GM21723 (cell line): ENCODE results near the gene RFNG.

ENCODE experiments used
- ATAC-seq: cut with Tn5 transposase; IDR thresholded peaks from one replicate; pipeline ENCODE4 v1.9.1; 2021; ENCODE audit warnings: mild to moderate bottlenecking, moderate library complexity; ENCODE audit not compliant: unreplicated experiment

The RFNG gene

GRCh38 chr17:82059272-82060000, 7.8 kb upstream of the RFNG start:
- ATAC-seq = no peak

DNA sequence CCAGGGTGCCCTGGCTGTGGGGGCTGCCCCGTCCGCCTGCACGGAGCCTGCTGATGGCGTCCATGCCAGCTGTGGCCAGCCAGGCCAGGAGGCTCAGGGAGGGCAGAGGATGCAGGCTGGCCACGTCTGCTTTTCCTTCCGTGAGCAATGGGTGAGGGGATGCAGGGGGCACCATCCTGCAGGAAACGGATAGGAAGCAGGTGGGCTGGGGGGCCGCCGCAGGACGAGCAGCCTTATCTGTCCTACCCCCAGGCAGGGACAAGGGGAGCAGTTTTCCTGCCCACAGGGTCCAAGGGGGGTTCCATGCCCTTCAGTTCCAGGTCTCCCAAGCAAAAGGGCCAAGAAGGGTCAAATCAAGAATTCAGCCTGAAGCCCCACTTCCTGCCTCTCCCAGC, 7.2 kb upstream of the RFNG start:
- no peak for ATAC-seq

DNA sequence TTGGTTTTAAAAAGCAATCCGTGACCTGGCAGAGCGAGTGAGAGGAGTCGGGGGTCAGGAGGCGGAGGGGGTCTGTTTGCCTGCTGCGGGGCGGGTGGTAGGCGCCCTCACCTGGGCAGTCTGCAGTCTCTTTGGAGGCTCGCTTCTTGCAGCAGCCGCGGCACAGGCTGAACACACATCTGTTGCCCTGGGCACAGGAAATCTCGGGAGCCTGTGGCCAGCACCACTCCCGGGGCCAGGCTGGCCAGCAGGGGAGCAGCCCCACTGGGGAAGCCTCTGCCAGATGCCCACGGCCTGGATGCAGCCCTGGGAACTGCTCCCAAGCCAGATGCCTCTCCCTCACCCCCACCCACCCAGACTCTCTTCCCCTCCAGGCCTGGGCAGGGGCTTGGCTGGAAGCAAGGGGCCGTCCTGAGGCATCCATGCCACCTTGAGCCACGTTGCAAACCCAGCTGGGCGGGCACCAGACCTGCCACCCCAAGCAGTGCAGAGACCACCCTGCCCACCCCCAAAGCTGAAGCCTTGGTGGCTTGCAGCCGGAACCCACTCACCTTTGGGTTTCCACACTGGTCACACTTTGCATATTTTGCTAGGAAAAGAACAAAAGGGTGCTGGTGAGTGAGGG, 6.7 kb upstream of the RFNG start:
- ATAC-seq = no peak

DNA sequence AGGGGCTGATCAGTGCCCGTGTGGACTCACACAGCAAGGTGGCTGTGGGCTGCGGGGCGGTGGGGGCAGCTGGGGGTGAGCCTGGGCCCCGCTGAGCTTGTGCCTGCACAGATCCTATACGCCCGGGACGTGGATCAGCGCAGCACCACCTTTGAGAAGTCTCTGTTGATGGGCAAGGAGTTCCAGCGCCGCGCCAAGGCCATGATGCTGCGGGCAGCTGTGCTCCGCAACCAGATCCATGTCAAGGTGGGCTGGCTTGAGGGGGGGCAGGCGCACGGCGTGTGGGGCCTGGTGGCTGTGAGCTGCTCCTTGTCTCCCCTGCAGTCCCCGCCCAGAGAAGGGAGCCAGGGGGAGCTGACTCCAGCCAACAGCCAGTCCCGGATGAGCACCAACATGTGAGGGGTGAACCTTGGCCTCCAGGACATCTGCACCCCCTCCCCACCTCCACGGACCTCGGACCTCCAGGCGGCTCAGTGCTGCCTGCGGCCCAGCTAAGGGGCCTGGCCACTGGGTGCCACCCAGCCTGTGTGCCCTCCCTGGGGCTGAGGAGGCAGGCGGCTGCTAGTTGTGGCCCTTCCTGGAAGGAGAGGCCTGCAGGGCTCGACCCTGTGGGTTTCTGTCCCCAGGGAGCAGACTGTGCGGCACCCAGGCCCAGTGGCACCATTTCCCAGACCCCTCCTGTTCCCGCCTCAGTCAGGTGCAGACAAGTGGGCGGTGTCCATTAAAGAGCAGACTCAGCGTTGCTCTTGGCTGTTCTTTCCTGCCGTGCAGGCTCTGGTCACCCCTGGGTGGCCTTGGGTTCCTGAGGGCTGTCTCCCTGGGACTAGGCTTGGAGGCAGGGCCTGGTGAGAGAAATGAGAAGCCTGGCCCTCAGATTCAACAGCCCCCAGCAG, 5.4 kb upstream of the RFNG start:
- no peak for ATAC-seq

GRCh38 chr17:82055965-82056728, 4.5 kb upstream of the RFNG start:
- ATAC-seq = no peak

- ATAC-seq = no peak
Measured at GRCh38 chr17:82055023-82055964, 3.7 kb upstream of the RFNG start.

DNA sequence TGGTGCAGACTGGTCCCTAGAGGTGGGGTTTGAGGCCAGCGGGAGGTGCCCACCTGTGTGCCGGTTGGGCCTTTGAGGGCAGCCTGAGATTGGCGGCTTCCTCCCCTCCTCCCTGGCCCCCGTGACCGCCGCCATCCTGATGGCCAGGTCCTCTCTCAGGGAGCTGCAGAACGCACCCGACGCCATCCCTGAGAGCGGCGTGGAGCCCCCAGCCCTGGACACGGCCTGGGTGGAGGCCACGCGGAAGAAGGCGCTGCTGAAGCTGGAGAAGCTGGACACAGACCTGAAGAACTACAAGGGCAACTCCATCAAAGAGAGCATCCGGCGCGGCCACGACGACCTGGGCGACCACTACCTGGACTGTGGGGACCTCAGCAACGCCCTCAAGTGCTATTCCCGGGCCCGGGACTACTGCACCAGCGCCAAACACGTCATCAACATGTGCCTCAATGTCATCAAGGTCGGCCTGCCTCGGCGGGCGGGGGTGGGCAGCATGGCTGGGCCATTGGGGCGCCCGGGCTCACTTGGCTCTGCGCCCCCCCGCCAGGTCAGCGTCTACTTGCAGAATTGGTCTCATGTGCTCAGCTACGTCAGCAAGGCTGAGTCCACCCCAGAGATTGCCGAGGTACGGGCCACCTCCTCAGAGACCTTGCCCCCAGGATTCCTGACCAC, 2.9 kb upstream of the RFNG start:
- no peak for ATAC-seq

- no peak for ATAC-seq
Measured at GRCh38 chr17:82053556-82054263, 2.1 kb upstream of the RFNG start.

DNA sequence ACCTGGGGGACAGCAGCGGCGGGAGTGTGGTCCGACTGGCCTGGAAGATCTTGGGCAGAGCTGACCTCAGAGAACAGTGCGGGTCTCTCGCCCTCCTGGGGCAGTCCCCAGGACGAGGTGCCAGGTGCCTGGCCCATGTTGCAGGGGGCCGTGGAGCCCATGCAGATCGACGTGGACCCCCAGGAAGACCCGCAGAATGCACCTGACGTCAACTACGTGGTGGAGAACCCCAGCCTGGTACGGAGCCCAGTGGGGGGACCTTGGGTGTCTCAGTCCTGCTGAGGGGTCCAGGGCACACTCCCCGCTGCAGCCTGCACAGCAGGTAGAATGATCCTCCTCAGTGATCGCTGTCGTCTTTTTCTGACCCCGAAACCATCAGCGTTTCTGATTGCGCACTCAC, 1.5 kb upstream of the RFNG start:
- ATAC-seq = no peak

DNA sequence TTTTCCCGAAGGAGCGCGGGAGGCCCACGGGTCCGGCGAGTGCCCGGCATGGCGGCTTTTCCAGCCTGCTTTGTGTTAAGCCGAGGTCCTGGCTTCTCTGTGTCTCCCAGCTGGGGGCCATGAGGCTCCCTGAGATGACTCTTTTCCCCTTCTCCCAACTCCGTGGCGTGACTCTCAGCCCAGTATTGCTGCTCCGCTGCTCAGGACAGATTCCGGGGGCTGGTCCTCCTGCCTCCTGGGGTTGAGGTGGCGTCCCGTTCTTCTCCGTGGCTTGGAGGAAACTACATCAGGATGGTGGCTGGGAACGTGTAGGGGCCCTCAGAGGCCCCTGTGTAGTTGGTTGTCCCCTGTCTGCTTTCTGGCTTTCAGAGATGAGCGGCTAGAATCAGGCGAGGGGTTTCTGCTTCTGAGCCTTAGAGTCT, 1.0 kb upstream of the RFNG start:
- no peak for ATAC-seq

DNA sequence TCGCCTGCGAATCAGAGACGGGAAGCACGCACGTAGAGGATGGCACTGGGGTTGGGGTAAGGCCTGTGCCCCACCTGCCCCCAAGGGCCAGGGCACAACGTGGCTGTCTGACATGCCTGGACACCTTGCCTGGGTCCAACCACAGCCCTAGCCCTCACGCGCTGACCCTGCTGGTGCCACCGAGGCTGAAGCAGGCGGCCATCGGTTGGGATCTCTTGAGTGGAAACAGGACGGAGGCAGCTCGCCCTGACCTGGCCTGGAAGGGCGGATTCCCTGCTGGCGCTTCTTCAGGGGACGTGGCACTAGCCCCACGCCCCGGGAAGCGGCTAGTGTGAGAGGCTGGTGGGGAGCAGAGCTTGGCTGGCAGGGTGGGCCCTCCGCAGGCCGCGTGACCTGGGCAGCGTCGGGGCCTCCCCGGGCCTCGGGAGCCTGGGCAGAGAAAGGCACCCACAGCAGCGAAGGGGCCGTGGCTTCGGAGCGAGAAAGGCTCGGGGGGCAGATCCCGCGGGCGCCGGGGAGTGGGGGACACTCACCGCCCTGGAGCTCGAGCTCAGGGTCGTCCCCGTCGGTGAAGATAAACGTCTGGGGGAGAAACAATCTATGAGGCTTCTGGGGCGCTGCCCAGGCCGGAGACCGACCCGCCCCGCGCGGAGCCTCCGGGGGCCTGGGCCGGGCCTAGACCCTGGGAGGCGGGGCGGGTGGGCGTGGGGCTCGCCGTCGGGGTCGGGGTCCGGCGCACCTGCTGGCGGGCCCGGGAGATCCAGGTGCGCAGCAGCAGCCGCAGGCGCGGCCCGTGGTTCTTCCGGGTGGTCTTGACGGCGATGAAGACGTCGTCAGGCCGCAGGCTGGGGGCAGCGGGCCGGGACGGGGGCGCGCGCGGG, 610 bp downstream of the RFNG start:
- ATAC-seq = no peak

DNA sequence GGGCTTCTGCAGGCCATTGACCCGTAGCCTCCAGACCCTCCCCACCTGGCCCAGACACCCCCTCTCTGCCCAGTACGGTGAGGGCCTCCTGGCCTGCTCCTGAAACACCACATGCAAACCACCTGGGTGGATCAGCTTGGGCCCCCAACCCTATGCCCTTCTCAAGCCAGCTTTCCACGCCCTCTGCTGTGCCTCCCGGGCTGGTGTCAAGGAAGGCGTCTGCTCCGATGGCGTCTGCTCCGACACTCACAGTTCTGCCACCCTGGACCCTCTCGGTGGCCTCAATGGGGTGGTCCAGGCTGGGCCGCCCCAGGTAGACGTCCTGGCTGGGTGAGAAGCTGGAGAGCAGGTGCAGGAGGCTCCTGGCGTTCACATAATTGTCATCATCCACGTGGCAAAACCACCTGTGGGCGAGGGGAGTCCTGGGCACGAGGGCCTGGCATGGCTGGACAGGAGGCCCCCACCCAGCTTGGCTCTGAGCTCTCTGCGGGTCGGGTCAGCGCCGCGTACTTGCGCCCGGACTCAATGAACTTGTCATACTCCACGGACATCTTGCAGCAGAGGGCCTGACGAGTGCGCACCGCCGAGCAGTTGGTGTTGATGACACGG, 1.4 kb downstream of the RFNG start:
- no peak for ATAC-seq

DNA sequence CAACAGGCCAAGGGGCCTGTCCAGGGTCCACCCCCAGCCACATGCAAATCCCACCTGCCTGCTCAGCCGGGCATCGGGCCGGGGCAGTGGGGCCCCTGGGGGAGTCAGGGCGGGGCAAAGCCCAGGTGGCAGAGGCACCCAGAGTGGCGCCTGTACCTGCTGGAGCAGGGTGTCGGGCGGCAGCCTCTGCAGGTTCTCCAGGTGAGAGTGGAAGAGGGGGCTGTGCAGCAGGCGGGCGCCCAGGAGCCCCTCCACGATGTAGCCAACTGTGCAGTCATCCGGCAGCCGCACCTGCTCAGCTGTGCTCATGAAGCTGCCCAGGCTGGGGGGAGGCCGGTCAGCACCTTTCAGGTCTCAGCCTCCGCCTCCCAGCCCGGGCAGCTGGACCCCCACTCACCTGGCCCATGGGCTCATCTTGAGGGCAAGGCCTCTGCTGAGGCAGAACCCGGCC, 2.1 kb downstream of the RFNG start:
- ATAC-seq = no peak

- no peak for ATAC-seq
Measured at GRCh38 chr17:82049106-82049505, 2.5 kb downstream of the RFNG start.

GRCh38 chr17:82048571-82048971, 3.0 kb downstream of the RFNG start:
- ATAC-seq = no peak

DNA sequence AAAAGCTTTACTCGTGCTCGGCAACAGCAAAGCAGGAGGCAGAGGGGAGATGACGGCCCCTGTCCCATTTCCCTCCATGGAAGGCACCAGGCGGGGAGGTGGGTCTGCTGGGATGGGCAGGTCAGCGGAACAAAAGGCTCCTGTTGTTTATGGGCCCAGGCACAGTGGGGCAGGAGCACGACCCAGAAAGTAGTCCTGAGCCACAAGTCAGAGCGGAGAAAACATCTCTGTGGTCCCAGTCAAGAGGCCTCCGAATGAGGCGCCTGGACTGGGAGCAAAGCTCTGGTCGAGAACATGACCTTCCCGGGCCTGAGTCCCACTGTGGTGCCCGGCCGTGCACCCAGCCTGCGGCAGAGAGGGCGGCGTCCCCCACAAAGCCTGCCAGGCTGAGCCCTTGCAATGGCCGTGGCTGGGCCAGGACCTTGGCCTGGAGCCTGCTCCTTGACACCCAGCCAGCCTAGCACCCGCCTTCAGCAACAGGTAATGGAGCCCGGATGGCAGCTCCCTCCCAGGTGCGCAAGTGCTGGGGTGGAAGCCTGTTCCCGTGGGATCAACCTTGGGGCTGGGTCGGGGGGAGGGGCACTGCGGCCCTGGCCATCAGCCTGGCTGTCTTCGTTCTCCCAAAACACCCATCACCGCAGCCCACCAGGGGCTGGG, 3.6 kb downstream of the RFNG start:
- no peak for ATAC-seq

GRCh38 chr17:82047379-82047778, 4.2 kb downstream of the RFNG start:
- no peak for ATAC-seq
